A673 (cell line): ENCODE data around the gene OR4K15.

ENCODE experiments used
- CTCF ChIP-seq: fragments of 300-800, 200-600 bp; sonication (generic); conservative IDR thresholded peaks from 2 replicates; pipeline ENCODE4 v1.5.1; 2017; ENCODE audit warnings: low read depth, mild to moderate bottlenecking, antibody characterized with exemption, low read length, moderate library complexity, mixed read lengths
- EZH2 ChIP-seq: fragments of 200-600 bp; sonication (generic); IDR thresholded peaks from 2 replicates; pipeline ENCODE4 v1.6.1; 2017; ENCODE audit warnings: borderline replicate concordance, low read depth, mild to moderate bottlenecking, mixed read lengths, antibody characterized with exemption, low read length; ENCODE audit not compliant: poor library complexity, severe bottlenecking

- TF ChIP-seq CTCF (no peak), EZH2 (no peak)
Measured at GRCh38 chr14:19941668-19942067, 33.7 kb upstream of the OR4K15 start.
